ENCODE results near the gene HMG20B.

Gene HMG20B

GRCh38 chr19:3549816-3550215 is 22.9 kb upstream of the HMG20B start:
- Histone ChIP-seq H2AFZ (ENCODE audit: low read depth, low read length) (no peak overlapping the region), H3K27me3 (ENCODE audit: low read depth, low read length) (no peaks in the 10 kb centered on the region), H3K79me2 (ENCODE audit: low read length) (peaks cover 45% of the 10 kb centered on the region), H3K4me3 (ENCODE audit: low read length) (no peak overlapping the region), H3K9me3 (ENCODE audit: insufficient read depth, low read length) (no peaks in the 10 kb centered on the region), H3K27ac (ENCODE audit: low read length) (no peak overlapping the region), H3K36me3 (replicated peaks; ENCODE audit: low read depth, low read length) (peaks cover 36% of the 10 kb centered on the region), H4K20me1 (ENCODE audit: insufficient read depth, low read length) (peaks cover 12% of the 10 kb centered on the region), H3K9ac (ENCODE audit: low read length) (no peak overlapping the region), H3K4me1 (ENCODE audit: low read length) (peaks cover 24% of the 10 kb centered on the region), H3K4me2 (ENCODE audit: low read length) (no peak overlapping the region)
- TF ChIP-seq EZH2phosphoT487 (IDR thresholded peaks at IDR 0.05; ENCODE audit: low read depth) (no peak), CTCF (IDR thresholded peaks at IDR 0.05; ENCODE audit: low read depth, low read length) (no peak)

- no peaks in the 10 kb centered on the region for H3K9me3 ChIP-seq (ENCODE audit: insufficient read depth, low read length)
- H2AFZ ChIP-seq (ENCODE audit: low read depth, low read length) = no peak overlapping the region
- H3K4me3 ChIP-seq (ENCODE audit: low read length) = no peak overlapping the region
- H3K27ac ChIP-seq (ENCODE audit: low read length) = no peak overlapping the region
- peaks cover 35% of the 10 kb centered on the region for H3K4me1 ChIP-seq (ENCODE audit: low read length)
- no peak overlapping the region for H3K9ac ChIP-seq (ENCODE audit: low read length)
- no peaks in the 10 kb centered on the region for H3K27me3 ChIP-seq (ENCODE audit: low read depth, low read length)
- peaks cover 39% of the 10 kb centered on the region for H3K36me3 ChIP-seq (replicated peaks; ENCODE audit: low read depth, low read length)
- peaks cover 4% of the 10 kb centered on the region for H4K20me1 ChIP-seq (ENCODE audit: insufficient read depth, low read length)
- no peak overlapping the region for H3K4me2 ChIP-seq (ENCODE audit: low read length)
- H3K79me2 ChIP-seq (ENCODE audit: low read length) = peaks cover 58% of the 10 kb centered on the region
- TF ChIP-seq CTCF (IDR thresholded peaks at IDR 0.05; ENCODE audit: low read depth, low read length) (no peak), EZH2phosphoT487 (IDR thresholded peaks at IDR 0.05; ENCODE audit: low read depth) (no peak)
Observed at GRCh38 chr19:3550947-3551791, 21.6 kb upstream of the HMG20B start.

GRCh38 chr19:3551792-3552095 is 21.0 kb upstream of the HMG20B start:
- H3K79me2 ChIP-seq (ENCODE audit: low read length) = peaks cover 64% of the 10 kb centered on the region
- TF ChIP-seq EZH2phosphoT487 (IDR thresholded peaks at IDR 0.05; ENCODE audit: low read depth) (no peak), CTCF (IDR thresholded peaks at IDR 0.05; ENCODE audit: low read depth, low read length) (no peak)
- H3K27me3 ChIP-seq (ENCODE audit: low read depth, low read length) = no peaks in the 10 kb centered on the region
- H3K4me2 ChIP-seq (ENCODE audit: low read length) = no peak overlapping the region
- no peak overlapping the region for H3K4me3 ChIP-seq (ENCODE audit: low read length)
- H2AFZ ChIP-seq (ENCODE audit: low read depth, low read length) = no peak overlapping the region
- no peaks in the 10 kb centered on the region for H3K9me3 ChIP-seq (ENCODE audit: insufficient read depth, low read length)
- peaks cover 39% of the 10 kb centered on the region for H3K4me1 ChIP-seq (ENCODE audit: low read length)
- peaks cover 6% of the 10 kb centered on the region for H4K20me1 ChIP-seq (ENCODE audit: insufficient read depth, low read length)
- peaks cover 35% of the 10 kb centered on the region for H3K36me3 ChIP-seq (replicated peaks; ENCODE audit: low read depth, low read length)
- H3K27ac ChIP-seq (ENCODE audit: low read length) = no peak overlapping the region
- H3K9ac ChIP-seq (ENCODE audit: low read length) = no peak overlapping the region

GRCh38 chr19:3554254-3555083 is 18.3 kb upstream of the HMG20B start:
- Histone ChIP-seq H2AFZ (ENCODE audit: low read depth, low read length) (no peak overlapping the region), H3K4me2 (ENCODE audit: low read length) (peak overlapping the region; percentile 61), H4K20me1 (ENCODE audit: insufficient read depth, low read length) (peaks cover 6% of the 10 kb centered on the region), H3K27me3 (ENCODE audit: low read depth, low read length) (no peaks in the 10 kb centered on the region), H3K4me1 (ENCODE audit: low read length) (peaks cover 44% of the 10 kb centered on the region), H3K4me3 (ENCODE audit: low read length) (peak overlapping the region; percentile 42), H3K79me2 (ENCODE audit: low read length) (peaks cover 64% of the 10 kb centered on the region), H3K36me3 (replicated peaks; ENCODE audit: low read depth, low read length) (peaks cover 23% of the 10 kb centered on the region), H3K27ac (ENCODE audit: low read length) (peak overlapping the region; percentile 67), H3K9ac (ENCODE audit: low read length) (peak overlapping the region; percentile 42; the same call in 1 of the 2 replicates), H3K9me3 (ENCODE audit: insufficient read depth, low read length) (no peaks in the 10 kb centered on the region)
- no peak for TF ChIP-seq CTCF (IDR thresholded peaks at IDR 0.05; ENCODE audit: low read depth, low read length)
- no peak for TF ChIP-seq EZH2phosphoT487 (IDR thresholded peaks at IDR 0.05; ENCODE audit: low read depth)
